Measurements from ENCODE around the gene VN1R4.
A peak's percentile ranks its signal among the peaks of the same experiment; 100 is the strongest.
"Not testable (repeated sequence)": the region's sequence is repeated elsewhere in the genome, so short reads cannot be mapped to it uniquely, and the experiment has no call there.

Gene VN1R4

DNA sequence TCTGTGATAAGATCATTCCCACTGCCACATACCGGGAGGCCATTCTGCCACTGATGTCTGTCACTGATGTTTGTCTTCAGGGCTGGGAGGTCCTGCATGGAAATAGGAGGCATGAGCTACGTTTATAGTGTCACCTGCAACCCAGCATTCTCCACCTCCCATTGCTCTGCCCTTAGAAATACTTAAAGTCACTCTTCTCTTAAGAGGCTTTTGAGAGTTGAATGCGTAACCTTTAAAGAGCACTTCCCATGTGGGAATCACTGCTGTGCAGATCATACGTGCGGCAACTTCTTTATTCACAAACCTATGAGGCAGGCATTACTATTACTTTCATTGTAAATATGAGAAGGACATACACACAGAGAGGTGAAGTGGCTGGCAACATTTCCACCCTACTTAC lies at the start of gene VN1R4:
Gene VN1R4, minus strand, starts transcription at position 101 of the 400 bp plus-strand sequence. Its CDS starts 58 bp downstream, at position 43.
- not testable (repeated sequence) for DNase-seq (ENCODE audit: low read depth)

DNA sequence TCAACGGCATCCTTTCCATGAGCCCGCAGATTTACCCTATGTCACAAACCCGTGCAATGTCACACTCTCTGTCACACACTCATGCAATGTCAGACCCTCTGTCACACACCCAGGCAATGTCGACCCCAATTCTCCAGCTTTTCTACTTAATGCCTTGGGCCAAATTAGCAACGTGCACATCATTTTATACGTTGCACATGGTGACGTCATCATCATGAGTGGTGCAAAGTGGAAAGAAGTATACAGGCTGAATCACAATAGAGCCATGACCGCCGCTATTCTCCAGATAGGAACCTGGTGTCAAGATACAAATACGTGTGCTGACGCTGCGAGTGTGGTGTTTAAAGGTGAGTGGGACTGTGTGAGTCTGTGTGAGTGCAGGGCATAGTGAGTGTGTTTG lies 44.4 kb upstream of the VN1R4 start:
- DNase-seq (ENCODE audit: low read depth): no peak

DNA sequence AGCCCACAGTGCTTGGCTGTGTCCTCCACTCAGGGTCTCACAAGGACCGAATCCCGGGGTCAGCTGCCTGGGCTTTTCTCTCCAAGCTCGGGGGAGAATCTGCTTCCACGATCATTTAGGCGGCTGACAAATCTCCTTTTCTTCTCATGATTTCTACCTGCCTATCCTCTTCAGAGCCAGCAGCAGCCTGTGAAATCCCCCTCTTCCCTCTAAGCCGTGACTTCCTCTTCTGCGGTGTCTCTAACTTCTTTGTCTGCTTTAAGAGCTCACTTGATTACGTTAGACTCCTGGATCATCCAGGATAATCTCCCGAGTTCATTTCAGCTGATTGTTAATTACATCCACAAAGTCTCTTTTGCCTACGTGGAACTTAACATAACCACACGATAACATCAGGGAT lies 43.5 kb upstream of the VN1R4 start:
- no peak for DNase-seq (ENCODE audit: low read depth)

- peak; percentile 41 for DNase-seq (ENCODE audit: low read depth)
Observed at GRCh38 chr19:53308339-53308811, 40.9 kb upstream of the VN1R4 start.

DNA sequence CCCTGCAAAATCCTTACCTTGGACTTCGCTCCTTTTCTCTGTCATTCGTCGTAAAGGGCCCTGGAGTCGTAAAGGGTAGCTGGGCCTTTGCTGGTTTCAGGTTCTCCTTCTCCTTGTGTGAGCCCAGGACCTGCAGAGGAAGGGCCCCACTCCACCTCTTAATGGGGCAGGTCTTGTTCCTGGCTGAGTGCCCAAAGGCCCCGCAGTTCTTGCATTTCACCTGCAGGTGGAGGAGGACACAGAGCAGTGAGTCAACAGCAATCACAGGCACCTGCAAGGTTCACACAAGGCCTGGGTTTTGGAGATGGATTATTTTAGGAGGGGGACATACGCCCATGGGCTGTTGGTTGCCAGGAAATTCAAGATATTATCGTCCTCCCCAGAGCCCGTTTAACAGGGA lies 33.8 kb upstream of the VN1R4 start:
- DNase-seq (ENCODE audit: low read depth): not testable (repeated sequence)

DNA sequence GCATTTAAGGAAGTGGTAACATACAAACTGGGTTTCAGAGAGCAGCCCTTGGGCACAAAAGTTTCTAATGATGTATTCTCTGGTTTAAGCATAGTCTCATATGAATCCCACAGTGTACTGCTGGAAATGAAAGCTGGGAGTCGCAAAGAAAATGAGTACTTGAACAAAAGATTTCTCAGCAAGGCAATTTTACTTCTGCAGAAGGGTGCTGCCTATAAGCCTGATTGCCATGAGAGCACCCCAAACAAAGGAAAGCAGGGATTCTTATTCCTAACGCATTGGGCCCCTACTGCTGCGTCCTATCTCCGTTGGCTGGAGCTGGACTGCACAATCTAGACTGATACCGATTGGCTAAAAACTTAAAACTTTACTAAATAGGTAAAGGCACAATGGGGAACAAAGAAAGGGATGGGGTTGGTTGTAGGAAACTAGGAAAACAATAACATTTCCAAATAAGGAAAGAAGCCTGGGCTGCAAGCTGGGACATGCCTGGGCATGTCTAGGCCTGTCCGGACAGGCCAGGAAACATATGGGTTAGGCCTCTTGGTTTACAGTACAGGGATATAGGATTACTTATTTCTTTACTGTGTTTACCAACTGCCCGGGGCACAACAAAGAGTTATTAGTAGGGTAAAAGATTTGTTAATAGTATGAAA lies 27.4 kb upstream of the VN1R4 start:
- DNase-seq (ENCODE audit: low read depth): no peak

- no peak for DNase-seq (ENCODE audit: low read depth)
Observed at GRCh38 chr19:53290758-53291549, 23.4 kb upstream of the VN1R4 start.

DNA sequence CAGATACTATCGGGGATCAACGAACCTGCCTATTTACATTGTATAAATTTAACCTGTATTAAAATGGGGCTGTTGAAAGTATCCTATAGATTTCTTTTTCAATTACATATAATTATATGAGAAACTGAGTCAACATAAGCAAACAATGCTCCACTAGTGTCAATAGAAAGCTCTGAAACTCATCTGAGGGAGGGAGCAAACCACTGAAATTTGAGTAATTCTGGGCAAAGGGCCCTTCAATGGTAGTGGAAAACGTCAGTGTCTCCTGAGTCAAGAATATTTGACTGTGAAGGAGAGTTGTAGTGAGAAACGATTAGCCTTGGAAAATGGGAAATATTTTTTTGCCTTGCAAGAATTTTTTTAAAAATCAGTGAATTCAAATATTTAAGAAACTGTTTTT lies 17.6 kb upstream of the VN1R4 start:
- DNase-seq (ENCODE audit: low read depth): no peak

DNA sequence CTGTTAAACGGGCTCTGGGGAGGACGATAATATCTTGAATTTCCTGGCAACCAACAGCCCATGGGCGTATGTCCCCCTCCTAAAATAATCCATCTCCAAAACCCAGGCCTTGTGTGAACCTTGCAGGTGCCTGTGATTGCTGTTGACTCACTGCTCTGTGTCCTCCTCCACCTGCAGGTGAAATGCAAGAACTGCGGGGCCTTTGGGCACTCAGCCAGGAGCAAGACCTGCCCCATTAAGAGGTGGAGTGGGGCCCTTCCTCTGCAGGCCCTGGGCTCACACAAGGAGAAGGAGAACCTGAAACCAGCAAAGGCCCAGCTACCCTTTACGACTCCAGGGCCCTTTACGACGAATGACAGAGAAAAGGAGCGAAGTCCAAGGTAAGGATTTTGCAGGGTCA lies 14.4 kb upstream of the VN1R4 start:
- not testable (repeated sequence) for DNase-seq (ENCODE audit: low read depth)

GRCh38 chr19:53275480-53275879 lies 8.0 kb upstream of the VN1R4 start:
- DNase-seq (ENCODE audit: low read depth): no peak

GRCh38 chr19:53272044-53272443 lies 4.5 kb upstream of the VN1R4 start:
- DNase-seq (ENCODE audit: low read depth): no peak

DNA sequence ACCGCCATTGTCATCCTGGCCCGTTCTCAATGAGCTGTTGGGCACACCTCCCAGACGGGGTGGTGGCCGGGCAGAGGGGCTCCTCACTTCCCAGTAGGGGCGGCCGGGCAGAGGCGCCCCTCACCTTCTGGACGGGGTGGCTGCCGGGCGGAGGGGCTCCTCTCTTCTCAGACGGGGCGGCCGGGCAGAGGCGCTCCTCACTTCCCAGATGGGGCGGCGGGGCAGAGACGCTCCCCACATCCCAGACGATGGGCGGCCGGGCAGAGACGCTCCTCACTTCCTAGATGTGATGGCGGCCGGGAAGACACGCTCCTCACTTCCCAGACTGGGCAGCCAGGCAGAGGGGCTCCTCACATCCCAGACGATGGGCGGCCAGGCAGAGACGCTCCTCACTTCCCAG lies 2.3 kb upstream of the VN1R4 start:
- DNase-seq (ENCODE audit: low read depth): not testable (repeated sequence)

GRCh38 chr19:53257715-53258342 lies 9.7 kb downstream of the VN1R4 start, which contains the start of gene VN1R2:
Gene VN1R2, plus strand, starts transcription at chr19:53258292. Its CDS starts 84 bp downstream, at chr19:53258376.
- not testable (repeated sequence) for DNase-seq (ENCODE audit: low read depth)

DNA sequence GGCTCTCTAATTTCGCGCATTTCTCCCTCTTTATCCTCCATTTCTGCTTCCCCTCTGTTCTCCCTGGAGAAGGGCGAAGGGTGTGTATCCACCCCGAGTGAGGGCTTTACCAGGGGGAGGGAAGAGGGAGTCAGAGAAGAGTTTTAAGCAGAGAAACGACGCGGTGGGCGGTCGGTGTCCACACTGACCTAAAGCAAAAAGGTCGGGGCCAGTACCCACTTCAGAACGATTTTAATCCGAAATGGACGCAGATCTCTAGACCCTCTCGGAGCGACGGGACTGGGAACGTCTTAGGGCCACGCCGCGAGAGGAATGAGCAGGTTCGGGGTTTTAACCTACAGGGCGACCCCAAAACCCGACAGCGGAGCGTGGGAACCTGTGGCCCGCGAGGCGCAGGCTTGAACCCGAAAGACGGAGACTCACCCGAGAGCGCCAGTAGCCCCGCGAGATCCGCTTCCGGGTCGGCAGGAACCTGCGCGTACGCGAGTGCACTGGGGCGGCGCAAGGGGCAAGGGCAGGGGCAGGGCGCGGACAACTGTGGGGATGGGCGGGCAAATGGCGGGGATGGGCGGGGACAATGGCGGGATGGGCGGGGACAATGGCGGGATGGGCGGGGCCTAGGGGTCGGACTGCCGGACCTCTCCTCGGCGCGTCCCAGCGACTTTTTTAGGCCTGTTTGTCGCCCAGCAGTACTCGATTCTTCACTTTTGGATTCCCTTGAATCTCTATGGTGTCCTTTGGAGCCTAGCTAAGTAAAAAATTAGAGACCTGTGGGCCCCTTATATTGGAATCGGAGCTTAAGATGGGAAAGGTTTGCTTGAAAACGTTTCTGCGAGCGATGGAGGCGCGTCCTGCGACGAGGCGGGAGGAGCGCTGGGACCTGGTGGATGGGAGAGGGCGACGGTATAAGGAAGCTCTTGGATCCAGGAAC lies 12.8 kb downstream of the VN1R4 start, which contains the start of gene ZNF677:
Gene ZNF677, minus strand, starts transcription at position 463 of the 931 bp plus-strand sequence. CDS start 3,323 bp downstream, outside the sequence.
- peak; percentile 93 for DNase-seq (ENCODE audit: low read depth)

DNA sequence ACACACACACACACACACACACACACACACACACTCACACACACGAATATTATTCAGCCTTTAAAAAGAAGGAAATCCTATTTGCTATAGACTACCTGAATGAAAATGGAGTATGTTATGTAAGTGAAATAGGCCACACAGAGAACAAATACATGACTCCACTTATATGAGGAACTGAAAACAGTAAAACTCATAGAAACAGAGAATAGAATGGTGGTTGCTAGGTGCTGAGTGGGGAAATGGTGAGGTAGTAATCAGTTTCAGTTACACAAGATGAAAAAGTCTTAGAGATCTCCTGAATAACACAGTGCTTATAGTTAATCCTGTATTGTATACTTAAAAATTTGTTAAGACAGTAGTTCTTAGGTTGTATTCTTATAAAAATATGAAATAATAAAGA lies 21.0 kb downstream of the VN1R4 start:
- no peak for DNase-seq (ENCODE audit: low read depth)

DNA sequence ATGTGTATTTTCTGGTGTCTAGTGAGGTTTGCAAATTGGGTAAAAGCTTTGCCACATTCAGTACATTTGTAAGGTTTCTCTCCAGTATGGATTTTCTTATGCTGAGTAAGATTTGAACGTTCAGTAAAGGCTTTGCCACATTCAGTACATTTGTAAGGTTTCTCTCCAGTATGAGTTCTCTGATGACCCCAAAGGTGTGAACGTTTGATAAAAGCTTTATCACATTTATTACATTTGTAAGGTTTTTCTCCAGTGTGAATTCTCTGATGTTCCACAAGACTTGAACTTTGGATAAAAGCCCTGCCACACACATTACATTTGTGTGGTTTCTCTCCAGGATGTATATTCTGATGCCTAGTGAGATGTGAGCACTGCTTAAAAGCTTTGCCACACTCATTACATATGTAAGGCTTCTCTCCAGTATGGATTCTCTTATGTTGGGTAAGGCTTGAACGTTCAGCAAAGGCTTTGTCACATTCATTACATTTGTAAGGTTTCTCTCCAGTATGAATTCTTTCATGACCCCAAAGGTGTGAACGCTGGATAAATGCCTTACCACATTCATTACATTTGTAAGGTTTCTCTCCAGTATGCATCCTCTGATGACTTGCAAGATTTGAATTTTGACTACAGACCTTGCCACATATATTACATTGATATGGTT lies 30.3 kb downstream of the VN1R4 start:
- no peak for DNase-seq (ENCODE audit: low read depth)

DNA sequence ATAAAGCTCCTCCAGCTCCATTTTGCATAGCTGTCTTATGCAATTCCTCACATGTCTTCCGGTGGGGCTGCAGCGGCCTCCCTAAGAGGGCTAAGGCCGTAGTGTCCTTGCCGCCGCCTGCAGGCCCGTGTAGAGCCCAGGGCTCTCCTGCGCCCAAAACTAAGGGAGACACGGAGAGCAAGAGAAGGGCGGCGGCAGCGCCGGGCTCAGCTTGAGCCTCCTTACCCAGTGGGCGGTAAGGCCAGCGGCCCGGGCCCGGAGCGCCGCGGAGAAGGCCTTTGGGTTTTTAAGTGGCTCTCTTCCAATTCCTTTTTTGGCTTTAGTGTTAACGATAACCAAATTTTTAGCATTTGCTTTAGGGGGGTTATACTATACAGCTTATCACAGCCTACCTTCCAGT lies 42.9 kb downstream of the VN1R4 start:
- DNase-seq (ENCODE audit: low read depth): no peak

DNA sequence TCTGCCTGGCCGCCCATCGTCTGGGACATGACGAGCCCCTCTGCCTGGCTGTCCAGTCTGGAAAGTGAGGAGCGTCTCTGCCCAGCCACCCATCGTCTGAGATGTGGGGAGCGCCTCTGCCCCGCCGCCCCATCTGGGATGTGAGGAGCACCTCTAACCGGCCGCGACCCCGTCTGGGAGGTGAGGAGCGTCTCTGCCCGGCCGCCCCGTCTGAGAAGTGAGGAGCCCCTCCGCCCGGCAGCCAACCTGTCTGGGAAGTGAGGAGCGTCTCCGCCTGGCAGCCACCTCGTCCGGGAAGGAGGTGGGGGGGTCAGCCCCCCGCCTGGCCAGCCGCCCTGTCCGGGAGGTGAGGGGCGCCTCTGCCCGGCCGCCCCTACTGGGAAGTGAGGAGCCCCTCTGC lies 44.8 kb downstream of the VN1R4 start:
- DNase-seq (ENCODE audit: low read depth): not testable (repeated sequence)

Data from iris pigment epithelial cell (primary cell).